ENCODE results near the gene ATL3. TPM values are rescaled to one million over a fixed set of nuclear protein-coding genes. Genes with fewer than 3 reads are reported as not detected.

Gene ATL3
- total RNA-seq, 1 donor: 152 TPM

DNA sequence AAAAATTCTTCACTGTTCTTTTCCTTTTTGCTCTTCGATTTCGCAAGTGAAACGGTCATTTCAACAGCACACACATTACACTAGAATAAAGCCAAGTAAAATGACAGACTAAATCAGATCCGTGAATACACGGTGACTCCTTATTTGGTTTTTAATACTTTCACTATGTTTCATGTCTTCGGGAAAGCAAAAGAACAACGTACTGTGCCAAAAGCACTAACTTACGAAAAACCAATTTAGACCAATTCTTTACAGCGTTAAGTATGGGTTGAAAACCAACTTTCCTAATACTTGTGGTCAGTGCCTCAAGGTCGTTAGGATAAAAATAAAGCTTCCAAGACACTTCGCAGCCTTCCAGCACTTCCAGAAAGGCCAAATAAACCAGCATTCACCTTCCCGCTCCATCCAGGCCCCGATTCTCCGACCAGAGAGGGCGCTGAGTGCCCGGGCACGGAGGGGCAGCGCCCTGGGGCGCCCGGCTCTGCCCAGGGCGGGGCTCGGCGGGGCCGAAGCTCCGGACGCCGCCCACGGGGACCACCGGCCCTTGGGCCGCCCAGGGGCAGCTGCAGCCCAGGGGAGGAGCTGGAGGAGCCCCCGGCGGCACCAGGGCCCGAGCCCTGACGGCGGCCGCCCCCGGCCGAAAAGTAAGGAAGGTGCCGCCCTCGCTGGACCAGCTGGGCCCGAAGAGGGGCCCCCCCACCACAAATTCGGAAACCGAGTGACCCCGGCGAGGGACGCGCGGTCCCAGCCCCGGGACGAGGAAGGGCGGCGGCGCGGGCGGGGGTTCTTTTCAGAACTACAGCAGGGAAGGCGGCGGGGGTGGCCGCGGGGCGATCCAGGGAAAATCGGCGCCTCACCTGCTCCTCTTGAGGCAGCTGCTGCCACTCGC is 499 bp downstream of the ATL3 start:
- peak overlapping the region; percentile 81 for H3K4me3 ChIP-seq (ENCODE audit: low read depth, low read length)
- DNase-seq (ENCODE audit: low read depth): peak; percentile 68
- TF ChIP-seq, protein P1, sequence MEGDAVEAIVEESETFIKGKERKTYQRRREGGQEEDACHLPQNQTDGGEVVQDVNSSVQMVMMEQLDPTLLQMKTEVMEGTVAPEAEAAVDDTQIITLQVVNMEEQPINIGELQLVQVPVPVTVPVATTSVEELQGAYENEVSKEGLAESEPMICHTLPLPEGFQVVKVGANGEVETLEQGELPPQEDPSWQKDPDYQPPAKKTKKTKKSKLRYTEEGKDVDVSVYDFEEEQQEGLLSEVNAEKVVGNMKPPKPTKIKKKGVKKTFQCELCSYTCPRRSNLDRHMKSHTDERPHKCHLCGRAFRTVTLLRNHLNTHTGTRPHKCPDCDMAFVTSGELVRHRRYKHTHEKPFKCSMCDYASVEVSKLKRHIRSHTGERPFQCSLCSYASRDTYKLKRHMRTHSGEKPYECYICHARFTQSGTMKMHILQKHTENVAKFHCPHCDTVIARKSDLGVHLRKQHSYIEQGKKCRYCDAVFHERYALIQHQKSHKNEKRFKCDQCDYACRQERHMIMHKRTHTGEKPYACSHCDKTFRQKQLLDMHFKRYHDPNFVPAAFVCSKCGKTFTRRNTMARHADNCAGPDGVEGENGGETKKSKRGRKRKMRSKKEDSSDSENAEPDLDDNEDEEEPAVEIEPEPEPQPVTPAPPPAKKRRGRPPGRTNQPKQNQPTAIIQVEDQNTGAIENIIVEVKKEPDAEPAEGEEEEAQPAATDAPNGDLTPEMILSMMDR (IDR thresholded peaks at IDR 0.05; ENCODE audit: insufficient read depth, low read depth, low read length): peak; percentile 38

- H3K4me3 ChIP-seq (ENCODE audit: low read depth, low read length): peak overlapping the region; percentile 81
- TF ChIP-seq, protein P1 (IDR thresholded peaks at IDR 0.05; ENCODE audit: insufficient read depth, low read depth, low read length): no peak
- no peak for DNase-seq (ENCODE audit: low read depth)
Observed at GRCh38 chr11:63670096-63670432, 1.1 kb downstream of the ATL3 start.

GRCh38 chr11:63667995-63668795 is 3.0 kb downstream of the ATL3 start:
- peak; percentile 88 for DNase-seq (ENCODE audit: low read depth)
- peak overlapping the region; percentile 10 for H3K4me3 ChIP-seq (ENCODE audit: low read depth, low read length)
- TF ChIP-seq, protein P1 (IDR thresholded peaks at IDR 0.05; ENCODE audit: insufficient read depth, low read depth, low read length): no peak

DNA sequence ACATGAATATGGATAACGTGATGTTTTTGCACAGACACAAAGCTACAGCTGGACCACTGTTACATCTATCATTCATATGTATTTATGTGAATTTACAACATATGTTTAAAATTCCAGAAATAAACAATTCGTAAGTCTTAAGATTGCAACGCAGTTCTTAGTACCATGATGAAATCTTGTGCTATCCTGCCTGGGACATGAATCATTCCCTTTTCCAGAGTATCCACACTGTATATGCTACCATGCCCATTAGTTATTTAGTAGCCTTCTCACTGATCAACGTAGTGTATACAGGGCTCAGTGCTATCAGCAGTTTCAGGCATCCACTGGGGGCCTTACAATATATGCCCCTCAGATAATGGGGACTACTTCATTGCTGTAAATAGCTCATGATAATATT is 4.3 kb downstream of the ATL3 start:
- DNase-seq (ENCODE audit: low read depth): peak; percentile 88

DNA sequence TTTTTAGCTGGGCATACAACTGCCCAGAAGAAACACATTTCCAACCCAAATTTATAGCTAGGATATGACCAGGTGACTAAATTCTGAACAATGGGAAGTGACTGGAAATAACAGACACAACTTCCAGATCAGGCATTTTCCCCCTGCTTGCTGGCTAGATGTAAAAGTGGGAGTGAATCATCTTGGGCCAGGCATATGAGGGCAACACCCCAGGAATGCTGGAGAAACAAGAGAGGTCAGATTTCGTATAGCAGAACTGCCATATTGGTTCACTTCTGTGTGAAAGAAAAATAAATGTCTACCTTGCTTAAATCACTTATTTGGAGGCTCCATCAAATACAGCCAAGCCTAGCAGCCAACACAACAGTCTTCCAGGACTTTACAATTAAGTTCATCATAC is 7.4 kb downstream of the ATL3 start:
- DNase-seq (ENCODE audit: low read depth): peak; percentile 42
- H3K4me3 ChIP-seq (ENCODE audit: low read depth, low read length): no peak overlapping the region
- TF ChIP-seq, protein P1 (IDR thresholded peaks at IDR 0.05; ENCODE audit: insufficient read depth, low read depth, low read length): no peak

More for the DNA sequence above, 4.3 kb downstream of the ATL3 start:
- TF ChIP-seq, protein P1 (IDR thresholded peaks at IDR 0.05; ENCODE audit: insufficient read depth, low read depth, low read length): no peak
- no peak overlapping the region for H3K4me3 ChIP-seq (ENCODE audit: low read depth, low read length)

DNA sequence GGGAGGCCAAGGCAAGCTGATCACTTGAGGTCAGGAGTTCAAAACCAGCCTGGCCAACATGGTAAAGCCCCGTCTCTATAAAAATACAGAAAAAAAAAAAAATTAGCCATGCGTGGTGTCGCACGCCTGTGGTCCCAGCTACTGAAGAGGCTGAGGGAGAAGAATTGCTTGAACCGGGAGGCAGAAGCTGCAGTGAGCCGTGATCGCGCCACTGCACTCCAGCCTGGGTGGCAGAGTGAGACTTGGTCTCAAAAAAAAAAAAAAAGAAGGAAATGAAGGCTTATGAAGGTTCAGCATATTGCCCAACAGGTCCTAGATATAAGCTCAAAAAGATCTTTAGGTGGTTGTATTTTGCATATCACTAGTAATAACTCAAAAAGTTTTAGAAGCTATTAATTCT is 10.2 kb downstream of the ATL3 start:
- TF ChIP-seq, protein P1 (IDR thresholded peaks at IDR 0.05; ENCODE audit: insufficient read depth, low read depth, low read length): no peak
- no peak for DNase-seq (ENCODE audit: low read depth)

More for the DNA sequence above, 10.2 kb downstream of the ATL3 start:
- no peak overlapping the region for H3K4me3 ChIP-seq (ENCODE audit: low read depth, low read length)
